GM10266 (cell line): Measurements from ENCODE around the gene SLC9A9.

Experiments used
- DNase-seq: peaks from one replicate; pipeline ENCODE4 v3.0.0; 2012; ENCODE audit errors: extremely low spot score
- TF ChIP-seq, protein P1 (sequence below): IDR thresholded peaks from 2 replicates; pipeline ENCODE4 v1.5.1; 2012; ENCODE audit warnings: mild to moderate bottlenecking, low read depth; ENCODE audit not compliant: control insufficient read depth, insufficient read depth; ENCODE audit errors: missing control alignments

The SLC9A9 gene

DNA sequence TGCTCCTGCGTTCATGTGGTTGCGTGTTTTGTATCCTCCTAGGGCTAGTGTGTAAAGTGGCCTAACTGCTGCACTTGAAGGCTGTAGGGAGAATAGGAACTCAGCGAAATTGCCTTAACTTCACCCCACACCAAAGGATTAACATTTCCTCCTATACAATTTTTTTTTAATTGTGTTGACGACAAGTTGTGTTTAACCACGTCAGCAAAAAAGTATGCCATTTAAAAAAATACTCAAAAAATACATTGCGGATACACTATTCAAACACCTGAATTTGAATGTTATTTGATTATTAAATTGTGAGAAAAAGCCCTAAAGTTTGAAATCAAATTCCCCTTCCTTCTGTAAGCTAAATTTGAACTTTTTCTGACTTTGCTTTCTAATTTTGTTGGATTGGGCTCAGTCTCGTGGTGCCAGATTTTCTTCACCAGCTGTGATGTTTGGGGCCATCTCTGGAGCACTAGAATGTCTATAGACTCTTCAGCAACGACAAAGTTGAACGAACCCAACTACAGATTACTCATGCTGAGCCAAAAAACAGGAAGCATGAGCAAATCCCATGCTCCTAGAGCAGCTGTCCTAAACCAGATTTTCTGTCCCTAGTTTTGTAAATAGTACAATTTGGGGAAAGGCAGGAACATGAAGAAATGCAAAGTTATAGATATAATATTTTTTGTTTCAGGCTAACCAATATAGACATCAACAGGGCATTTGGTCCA lies 8.1 kb upstream of the SLC9A9 start:
- TF ChIP-seq, protein P1, sequence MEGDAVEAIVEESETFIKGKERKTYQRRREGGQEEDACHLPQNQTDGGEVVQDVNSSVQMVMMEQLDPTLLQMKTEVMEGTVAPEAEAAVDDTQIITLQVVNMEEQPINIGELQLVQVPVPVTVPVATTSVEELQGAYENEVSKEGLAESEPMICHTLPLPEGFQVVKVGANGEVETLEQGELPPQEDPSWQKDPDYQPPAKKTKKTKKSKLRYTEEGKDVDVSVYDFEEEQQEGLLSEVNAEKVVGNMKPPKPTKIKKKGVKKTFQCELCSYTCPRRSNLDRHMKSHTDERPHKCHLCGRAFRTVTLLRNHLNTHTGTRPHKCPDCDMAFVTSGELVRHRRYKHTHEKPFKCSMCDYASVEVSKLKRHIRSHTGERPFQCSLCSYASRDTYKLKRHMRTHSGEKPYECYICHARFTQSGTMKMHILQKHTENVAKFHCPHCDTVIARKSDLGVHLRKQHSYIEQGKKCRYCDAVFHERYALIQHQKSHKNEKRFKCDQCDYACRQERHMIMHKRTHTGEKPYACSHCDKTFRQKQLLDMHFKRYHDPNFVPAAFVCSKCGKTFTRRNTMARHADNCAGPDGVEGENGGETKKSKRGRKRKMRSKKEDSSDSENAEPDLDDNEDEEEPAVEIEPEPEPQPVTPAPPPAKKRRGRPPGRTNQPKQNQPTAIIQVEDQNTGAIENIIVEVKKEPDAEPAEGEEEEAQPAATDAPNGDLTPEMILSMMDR, result no peak
- no peak for DNase-seq

GRCh38 chr3:143855183-143855582 lies 6.9 kb upstream of the SLC9A9 start:
- TF ChIP-seq, protein P1, result no peak
- DNase-seq, result no peak

- no peak for DNase-seq
- TF ChIP-seq, protein P1, result no peak
Observed at GRCh38 chr3:143851331-143852017, 3.2 kb upstream of the SLC9A9 start.

DNA sequence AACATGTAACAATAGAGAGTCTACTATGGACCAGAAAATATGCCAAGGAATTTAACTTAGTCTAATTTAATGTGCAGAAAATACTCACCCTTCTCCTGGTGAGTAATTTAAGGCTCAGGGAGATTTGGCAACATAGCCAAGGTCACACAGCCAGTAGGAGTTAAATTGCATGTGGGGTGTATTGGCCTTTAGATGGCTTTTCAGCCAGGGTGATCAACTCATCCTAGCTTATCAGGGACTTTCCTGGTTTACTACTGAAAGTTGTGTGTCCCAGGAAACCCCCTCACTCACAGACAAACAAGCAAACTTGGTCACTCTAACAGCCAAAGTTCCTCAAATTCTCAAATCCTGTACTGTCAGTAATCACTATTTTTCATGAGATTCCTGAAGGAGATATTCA lies 2.6 kb upstream of the SLC9A9 start:
- TF ChIP-seq, protein P1, result no peak
- DNase-seq, result no peak

DNA sequence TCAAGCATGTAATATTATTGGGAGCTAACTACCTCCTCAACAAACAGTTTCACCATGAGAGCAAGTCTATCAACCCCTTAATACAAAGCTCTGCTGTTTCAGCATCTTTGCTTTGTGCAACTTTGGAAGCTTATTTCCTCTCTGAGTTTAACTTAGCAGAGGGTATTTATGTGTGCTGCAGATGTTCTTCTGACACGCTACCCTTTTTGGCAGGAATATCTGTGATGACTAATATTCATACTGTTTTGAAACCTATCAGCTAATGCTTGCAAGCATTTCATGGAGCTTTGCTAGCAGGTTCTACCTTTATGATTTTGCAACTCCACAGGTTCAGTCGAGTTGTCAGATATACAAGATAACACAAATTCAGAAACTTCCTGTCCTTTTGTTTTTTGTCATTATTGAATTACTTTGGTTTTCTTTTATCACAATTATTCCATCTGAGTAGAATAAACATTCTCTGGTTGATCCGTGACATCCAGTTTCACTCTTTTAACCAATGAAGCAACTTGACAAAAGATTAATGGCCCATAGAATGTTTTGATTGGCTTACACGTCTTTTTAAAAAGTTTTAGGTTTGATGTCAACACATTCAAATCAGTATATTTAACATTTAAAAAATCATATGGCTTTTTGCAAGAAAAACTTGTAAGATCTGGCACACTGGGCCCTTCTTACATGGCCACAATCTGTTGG lies 1.7 kb upstream of the SLC9A9 start:
- TF ChIP-seq, protein P1, result no peak
- no peak for DNase-seq

DNA sequence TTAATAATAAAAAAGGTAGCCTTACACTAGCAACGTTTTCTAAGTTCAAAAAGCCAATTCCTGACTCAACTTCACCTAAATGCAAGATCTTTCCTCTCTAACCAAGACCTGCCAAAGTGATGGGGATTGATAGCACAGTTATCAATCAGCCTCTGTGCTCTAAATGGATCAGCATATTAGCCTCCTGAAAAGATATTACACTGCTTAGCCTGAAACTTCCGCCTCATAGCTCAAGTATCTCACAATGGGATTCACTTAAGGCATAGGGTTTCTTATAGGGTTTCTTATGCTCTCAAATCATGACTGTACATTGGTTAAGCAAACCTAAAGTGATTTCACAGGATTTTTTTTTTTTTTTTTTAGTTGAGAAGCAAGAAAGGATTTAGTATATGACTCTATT lies 436 bp upstream of the SLC9A9 start:
- TF ChIP-seq, protein P1, result no peak
- DNase-seq, result no peak

DNA sequence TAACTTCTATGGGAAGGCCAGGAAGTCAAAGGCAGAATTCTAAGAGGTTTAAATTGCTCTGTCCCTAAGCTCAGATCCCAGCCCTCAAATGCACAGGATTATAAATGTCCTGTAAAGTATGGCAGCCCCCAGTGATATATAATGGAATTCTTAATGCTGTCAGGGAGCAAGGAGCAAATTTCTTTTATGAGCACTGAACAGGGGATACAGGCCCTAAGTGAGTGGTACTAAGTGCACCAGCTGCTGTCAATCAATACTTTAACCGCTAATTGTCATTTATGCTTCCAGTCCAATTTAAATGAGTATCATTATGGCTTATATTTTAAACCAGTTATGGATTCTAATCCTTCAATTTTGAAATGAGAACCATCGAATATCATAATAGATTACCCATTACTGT lies 4.7 kb downstream of the SLC9A9 start:
- TF ChIP-seq, protein P1, result no peak

More for the DNA sequence above, 4.7 kb downstream of the SLC9A9 start:
- no peak for DNase-seq
